KOPT-K1 (cell line): ENCODE results near the gene GMNN.

ENCODE experiments used
- H3K27ac ChIP-seq: fragments of 200-600 bp; sonication (generic); 2 replicates; pipeline ENCODE4 v1.5.1; 2016; ENCODE audit warnings: antibody characterized with exemption, mild to moderate bottlenecking, low read depth, low read length; ENCODE audit not compliant: poor library complexity, severe bottlenecking
- H3K36me3 ChIP-seq: fragments of 200-600 bp; sonication (generic); 2 replicates; pipeline ENCODE4 v1.5.1; 2017; ENCODE audit warnings: antibody characterized with exemption, mild to moderate bottlenecking, low read length, moderate library complexity; ENCODE audit not compliant: insufficient read depth
- H3K9me3 ChIP-seq: fragments of 200-600 bp; sonication (generic); 2 replicates; pipeline ENCODE4 v1.5.1; 2017; ENCODE audit warnings: antibody characterized with exemption, low read length, mild to moderate bottlenecking; ENCODE audit not compliant: insufficient read depth, poor library complexity, severe bottlenecking

GMNN gene

DNA sequence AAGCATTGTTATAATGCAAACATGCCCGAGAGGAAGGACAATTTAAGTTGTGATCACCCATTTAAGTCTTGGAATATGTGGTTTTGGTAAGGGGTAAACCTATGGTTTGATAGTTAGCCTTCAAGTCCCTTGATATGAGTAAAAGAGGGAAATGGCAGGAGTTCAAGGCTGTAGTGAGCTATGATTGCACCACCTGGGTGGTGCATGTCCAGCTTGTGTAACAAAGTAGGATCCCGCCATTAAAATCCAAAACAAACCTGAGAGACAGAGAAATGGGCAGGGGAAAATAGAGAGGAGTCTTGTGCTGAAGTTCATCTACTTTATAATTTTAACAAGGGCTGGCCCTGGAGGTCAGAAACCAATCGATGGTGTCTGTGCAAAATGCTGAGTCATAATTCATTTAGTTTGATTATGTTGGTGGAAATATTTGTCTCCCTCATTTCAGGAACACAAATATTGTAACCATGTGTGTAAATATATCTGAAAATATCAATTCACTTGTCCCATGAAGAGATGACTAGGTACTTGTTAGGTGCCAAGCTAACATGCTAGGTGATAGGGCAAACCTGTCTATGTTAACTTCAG, 47.2 kb downstream of the GMNN start:
- H3K9me3 ChIP-seq: no peaks in the 10 kb centered on the region
- H3K36me3 ChIP-seq: peaks cover 47% of the 10 kb centered on the region
- H3K27ac ChIP-seq: no peak overlapping the region

DNA sequence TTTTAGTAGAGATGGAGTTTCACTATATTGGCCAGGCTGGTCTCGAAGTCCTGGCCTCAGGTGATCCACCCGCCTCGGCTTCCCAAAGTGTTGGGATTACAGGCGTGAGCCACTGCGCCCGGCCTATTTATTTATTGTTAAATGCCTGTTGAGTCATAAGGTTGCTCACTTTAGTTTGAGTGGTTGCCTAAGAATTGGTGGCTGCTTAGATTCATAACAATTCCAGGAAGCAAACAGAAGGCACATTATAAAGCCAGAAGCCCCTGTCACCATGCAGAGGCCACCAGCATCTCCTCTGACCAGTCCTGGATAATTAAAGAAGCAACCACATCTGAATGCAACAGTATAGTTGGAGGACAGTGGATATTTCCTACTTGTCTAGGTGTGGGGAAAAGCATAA, 48.0 kb downstream of the GMNN start:
- Histone ChIP-seq H3K27ac (no peak overlapping the region), H3K36me3 (peaks cover 54% of the 10 kb centered on the region), H3K9me3 (no peaks in the 10 kb centered on the region)

DNA sequence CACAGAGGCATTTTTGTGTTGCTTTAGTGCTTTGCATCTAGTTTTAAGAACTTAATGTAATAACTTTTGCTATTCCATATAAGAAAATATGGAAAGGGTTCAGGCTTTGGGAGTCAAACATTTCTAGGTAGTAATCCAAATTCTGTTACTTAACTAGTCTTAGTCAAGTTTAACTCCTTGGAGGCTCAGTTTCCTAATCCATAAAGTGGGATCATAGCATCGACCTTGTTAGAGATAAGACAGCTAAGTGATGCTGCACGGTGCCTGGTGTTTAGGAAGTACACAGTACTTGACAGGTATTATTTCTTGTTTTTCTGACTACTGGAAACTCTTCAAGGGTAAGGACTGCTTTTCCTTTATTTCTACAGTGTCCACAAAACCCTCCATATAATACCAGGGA, 48.4 kb downstream of the GMNN start:
- Histone ChIP-seq H3K27ac (no peak overlapping the region), H3K9me3 (no peaks in the 10 kb centered on the region), H3K36me3 (peaks cover 56% of the 10 kb centered on the region)

DNA sequence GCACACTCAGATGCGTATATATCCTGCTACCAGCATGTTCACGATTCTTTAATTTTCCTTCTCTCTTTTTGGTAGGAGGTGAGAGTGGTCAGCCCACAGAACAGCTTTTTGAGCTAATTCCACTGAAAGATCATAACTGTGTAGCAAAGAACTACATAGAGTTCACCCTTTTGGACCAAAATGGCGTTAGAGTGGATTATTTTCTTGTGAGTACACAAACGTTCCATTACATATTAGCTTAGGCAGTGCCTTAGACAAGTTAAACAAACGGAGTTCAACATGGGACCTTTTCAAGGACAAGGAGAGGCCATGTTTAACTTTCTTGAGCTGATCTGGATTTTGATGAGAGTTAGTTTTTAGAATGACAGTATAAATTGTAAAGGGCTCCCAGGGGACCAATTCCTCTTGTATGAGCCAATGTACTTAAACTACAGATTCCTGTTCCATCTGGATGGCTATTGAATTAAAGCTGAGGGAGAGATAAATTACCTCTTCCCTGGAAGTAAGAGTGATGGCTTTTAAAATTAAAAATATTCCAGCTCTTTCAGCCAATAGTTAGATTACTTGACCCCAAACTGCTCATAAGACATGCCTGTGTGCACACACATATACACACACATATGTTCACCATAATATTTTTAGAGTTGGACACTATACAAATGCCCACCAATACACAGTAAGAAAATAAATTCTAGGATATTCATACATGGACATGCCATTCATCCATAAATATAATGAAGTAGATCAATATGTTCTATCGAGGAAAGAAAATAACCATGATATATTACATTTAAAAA, 49.6 kb downstream of the GMNN start:
- H3K36me3 ChIP-seq: peaks cover 53% of the 10 kb centered on the region
- H3K27ac ChIP-seq: no peak overlapping the region
- H3K9me3 ChIP-seq: no peaks in the 10 kb centered on the region

DNA sequence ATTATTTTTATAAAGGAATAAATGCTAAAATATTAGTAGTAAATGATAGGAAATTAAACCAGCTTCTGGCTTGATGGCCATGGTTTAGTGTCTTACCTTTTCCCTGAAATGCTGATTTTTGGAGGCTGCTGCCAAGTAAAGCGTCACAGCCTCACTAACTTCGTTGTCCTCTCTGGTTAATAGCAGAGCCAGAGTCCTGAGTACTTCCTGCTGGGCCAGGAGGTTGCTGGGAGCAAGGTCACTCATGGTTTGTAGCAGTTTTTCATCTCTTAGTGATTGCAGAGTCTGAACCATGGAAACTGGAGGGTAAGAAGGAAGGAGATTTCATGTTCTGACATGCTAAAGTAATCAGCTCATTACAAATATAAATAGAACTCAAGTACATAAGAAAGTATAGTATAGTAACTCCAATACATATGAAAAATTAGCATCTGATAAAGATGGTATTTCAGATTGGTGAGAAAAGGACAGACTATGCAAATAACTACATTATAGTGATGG, 50.4 kb downstream of the GMNN start:
- H3K36me3 ChIP-seq: peaks cover 59% of the 10 kb centered on the region
- H3K9me3 ChIP-seq: no peaks in the 10 kb centered on the region
- no peak overlapping the region for H3K27ac ChIP-seq

DNA sequence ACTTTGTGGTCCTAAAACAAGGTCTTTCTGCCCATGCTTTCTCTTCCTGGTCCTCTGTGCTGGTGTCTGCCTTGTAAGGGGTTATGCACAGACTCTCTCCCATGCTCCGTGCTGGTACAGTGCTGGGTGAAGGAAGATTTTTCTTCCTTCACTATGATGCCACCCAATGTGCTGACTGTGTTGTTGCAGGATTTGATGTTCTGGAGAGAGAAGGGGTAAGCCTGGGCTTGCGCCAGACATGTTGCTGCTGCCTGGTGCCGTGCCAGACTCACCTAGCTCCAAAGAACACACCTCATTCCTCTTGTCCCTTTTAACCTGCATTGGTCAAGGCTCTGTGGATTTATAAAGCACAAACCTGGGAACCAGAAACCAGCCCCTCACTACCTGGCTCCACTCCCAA, 52.4 kb downstream of the GMNN start:
- Histone ChIP-seq H3K36me3 (peaks cover 60% of the 10 kb centered on the region), H3K27ac (no peak overlapping the region), H3K9me3 (no peaks in the 10 kb centered on the region)

DNA sequence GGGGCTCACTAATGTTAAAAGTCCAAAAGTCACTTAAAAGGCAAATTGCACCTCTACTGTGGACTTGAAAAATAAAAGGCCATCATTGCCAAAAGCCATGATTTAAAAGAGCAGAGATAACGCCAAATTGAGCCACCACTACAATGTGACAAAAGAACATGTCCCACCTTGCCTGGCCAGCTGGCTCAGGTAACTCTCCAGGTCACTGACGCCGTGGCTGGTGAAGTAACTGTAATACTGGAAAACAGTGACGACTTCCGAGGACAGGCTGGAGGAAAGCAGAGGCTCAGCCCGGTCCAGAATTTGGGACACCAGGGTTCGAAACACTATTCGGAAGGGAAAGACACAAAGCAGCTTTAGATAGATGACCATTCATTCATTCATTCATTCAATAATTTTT, 53.2 kb downstream of the GMNN start:
- Histone ChIP-seq H3K36me3 (peaks cover 59% of the 10 kb centered on the region), H3K27ac (no peak overlapping the region), H3K9me3 (no peaks in the 10 kb centered on the region)

DNA sequence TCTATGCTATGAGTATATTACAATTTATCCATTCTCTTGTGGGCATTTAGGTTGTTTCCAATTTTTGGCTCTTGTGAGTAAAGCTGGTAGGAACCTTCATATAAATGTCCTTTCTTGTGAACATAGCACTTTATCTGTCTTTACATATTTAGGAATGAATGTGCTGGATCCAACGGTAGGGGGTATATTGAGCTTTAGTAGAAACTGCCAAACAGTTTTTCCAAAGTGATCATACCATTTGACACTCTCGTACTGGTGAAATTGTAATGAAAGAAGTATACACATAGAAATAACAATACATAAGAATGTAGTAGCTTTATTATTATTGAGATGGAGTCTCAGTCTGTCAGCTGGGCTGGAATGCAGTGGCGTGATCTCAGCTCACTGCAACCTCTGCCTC, 54.9 kb downstream of the GMNN start:
- H3K27ac ChIP-seq: no peak overlapping the region
- peaks cover 6% of the 10 kb centered on the region for H3K9me3 ChIP-seq
- peaks cover 58% of the 10 kb centered on the region for H3K36me3 ChIP-seq

DNA sequence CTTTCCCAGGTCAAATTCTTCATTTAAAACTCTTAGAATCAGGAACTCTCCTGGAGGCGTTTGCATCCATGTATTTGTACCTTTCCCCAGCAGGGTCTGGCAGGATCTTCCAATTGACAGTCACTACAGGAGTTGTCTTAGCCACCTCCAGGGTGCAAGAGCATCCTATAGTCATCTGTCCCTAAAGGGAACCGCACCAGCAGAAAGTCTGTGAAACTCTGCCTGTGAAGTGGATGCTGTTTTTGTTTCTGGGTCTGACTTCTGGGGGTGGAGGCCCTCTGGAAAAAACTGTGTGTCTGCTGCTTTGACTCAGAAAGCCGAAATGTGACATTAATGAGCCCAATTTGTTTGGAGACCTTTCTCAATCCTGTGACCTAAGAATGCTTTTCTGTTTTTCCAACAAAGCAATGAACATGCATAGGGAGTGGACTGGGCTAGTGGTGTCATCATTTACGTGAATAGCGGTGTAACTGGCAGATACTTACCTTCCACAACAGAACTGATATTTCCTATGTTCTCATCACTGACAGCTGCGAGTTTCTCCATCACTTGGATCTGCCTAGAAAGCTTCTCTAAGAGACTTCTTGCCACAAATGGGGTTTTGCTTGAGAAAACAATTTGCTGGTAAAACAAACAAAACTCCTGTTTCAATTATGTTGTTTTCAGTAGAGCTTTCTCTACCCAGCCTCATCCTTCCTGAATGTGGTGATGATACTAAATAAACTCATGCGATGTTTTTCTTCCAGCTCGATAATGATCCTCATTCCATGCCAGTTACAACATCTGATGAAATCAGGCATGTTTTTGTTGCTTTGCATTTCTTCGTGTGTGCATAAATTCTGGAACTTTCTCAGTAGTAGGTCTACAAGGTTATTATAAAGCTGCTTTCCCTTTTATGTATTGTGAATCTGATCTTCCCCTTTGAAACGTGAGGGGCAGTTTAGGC, 57.3 kb downstream of the GMNN start:
- peaks cover 6% of the 10 kb centered on the region for H3K9me3 ChIP-seq
- H3K27ac ChIP-seq: no peak overlapping the region
- peaks cover 57% of the 10 kb centered on the region for H3K36me3 ChIP-seq

DNA sequence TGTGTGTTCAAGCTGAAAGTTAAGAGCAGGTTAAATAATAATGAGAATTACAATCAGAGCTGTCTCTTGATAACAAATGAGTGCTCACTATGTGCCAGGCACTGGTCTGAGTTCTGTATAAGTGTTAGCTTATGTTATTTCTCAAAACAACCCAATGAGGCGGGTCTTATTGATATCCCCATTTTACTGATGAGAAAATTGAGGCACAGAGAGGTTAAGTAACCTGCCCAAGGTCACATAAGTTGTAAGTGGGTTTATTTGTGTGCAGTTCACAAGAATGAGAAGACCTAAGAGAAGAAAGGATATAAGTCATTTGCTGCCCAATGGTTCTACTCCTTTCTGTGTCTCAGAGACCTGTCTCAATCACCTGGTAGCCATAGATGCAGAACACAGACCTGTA, 58.1 kb downstream of the GMNN start:
- no peak overlapping the region for H3K27ac ChIP-seq

DNA sequence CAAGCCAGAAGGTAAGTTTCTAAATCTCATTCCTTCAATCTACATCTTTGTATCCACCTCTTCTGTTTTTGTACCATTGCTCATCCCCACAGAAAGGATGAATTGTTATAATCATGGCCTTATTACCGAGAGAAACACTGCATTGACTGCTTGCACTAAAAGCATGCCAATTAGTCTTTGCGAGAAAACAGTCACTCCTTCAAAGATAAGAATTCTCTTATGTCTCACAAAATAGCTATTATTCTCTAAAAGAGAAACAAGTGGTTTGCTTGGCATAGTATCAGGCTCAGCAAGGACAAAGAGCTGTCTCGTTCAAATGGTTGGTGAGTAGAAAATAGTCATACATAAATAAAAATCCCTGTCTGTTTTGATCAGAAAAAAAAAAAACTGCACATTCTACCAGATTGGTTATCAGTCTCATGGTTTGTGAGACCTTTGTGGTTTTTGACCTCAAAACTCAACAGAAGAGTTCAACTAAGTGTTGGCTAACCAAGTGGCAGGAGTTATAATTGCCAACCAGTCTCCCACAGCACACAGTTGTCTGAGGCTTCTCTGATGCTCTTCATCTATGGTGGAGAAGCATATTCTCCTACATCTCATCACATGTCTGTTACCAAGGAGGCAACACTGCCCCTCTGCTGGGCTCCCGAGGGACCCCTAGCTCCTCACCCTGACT, 59.1 kb downstream of the GMNN start:
- Histone ChIP-seq H3K36me3 (peaks cover 52% of the 10 kb centered on the region), H3K9me3 (peaks cover 6% of the 10 kb centered on the region), H3K27ac (no peak overlapping the region)

More for the DNA sequence above, 58.1 kb downstream of the GMNN start:
- Histone ChIP-seq H3K36me3 (peaks cover 50% of the 10 kb centered on the region), H3K9me3 (peaks cover 6% of the 10 kb centered on the region)
